Uterus (tissue), 2 donors: Measurements from ENCODE around the gene MYO9B.

Experiments used
- POLR2A ChIP-seq, 2 donors: fragments of 450-650 bp; IDR thresholded peaks; one replicate each; pipeline ENCODE4 v1.6.1; 2016; ENCODE audit warnings: antibody characterized with exemption in 2 of 2, mild to moderate bottlenecking in 1 of 2, moderate library complexity in 1 of 2
- TF ChIP-seq, protein P1 (sequence below), 4 experiments: fragments of 200-600 bp in 2 of 4; fragments of 450-650 bp in 2 of 4; sonication (generic) in 2 of 4; IDR thresholded peaks; one replicate each; pipeline ENCODE4 v1.5.1; 2016 to 2019; ENCODE audit warnings: antibody characterized with exemption in 4 of 4, mild to moderate bottlenecking in 2 of 4, moderate library complexity in 1 of 4

GRCh38 chr19:17211547-17212446 is 136.2 kb downstream of the MYO9B start:
- TF ChIP-seq, protein P1, sequence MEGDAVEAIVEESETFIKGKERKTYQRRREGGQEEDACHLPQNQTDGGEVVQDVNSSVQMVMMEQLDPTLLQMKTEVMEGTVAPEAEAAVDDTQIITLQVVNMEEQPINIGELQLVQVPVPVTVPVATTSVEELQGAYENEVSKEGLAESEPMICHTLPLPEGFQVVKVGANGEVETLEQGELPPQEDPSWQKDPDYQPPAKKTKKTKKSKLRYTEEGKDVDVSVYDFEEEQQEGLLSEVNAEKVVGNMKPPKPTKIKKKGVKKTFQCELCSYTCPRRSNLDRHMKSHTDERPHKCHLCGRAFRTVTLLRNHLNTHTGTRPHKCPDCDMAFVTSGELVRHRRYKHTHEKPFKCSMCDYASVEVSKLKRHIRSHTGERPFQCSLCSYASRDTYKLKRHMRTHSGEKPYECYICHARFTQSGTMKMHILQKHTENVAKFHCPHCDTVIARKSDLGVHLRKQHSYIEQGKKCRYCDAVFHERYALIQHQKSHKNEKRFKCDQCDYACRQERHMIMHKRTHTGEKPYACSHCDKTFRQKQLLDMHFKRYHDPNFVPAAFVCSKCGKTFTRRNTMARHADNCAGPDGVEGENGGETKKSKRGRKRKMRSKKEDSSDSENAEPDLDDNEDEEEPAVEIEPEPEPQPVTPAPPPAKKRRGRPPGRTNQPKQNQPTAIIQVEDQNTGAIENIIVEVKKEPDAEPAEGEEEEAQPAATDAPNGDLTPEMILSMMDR (IDR thresholded peaks at IDR 0.05): no peak
- TF ChIP-seq POLR2A (IDR thresholded peaks at IDR 0.05): no peak
